HepG2 (cell line): Measurements from ENCODE around the gene FBLN7. TPM values are rescaled to one million over a fixed set of nuclear protein-coding genes. Genes with fewer than 3 reads are reported as not detected.

Experiments used
- ATAC-seq: fragments of 200-7000 bp; cut with Tn5 transposase; 3 replicates; pipeline ENCODE4 v1.9.1; 2020; ENCODE audit warnings: mild to moderate bottlenecking, moderate library complexity
- BruUV-seq: library from RNA; stranded (reverse); fragments of 400-500 nt; replicated peaks from 2 replicates; lab custom pipeline; 2021; lab: Mats Ljungman, UMichigan
- CTCF ChIA-PET: fragments of 300-600 bp; formaldehyde crosslinking; extraction: SDS; loops from one replicate; lab custom pipeline; 2021; ENCODE audit warnings: low total read pairs, inconsistent platforms, low intra/inter-chr PET ratio; lab: Yijun Ruan, JAX
- POLR2A ChIA-PET: fragments of 350-600 bp; sonication (Branson Sonifier 250); formaldehyde crosslinking; loops from one replicate; lab custom pipeline; 2020; ENCODE audit warnings: antibody characterized with exemption, inconsistent platforms; lab: Yijun Ruan, JAX
- DNase-seq: peaks from one replicate; pipeline ENCODE4 v3.0.0-alpha.2; 2015; ENCODE audit warnings: low spot score
- FAIRE-seq: peaks from 3 replicates; lab custom pipeline; 2011; peaks lifted over from hg19 to GRCh38; lab: Jason Lieb, UNC
- H2AFZ ChIP-seq: one replicate; pipeline ENCODE4 v1.6.1; 2011; ENCODE audit warnings: low read length, inconsistent platforms
- H3K27ac ChIP-seq: fragments of 300-600 bp; 3 replicates; pipeline ENCODE4 v1.8.0; 2011; ENCODE audit warnings: mixed run types, mild to moderate bottlenecking, mixed read lengths, low read length, inconsistent platforms; ENCODE audit not compliant: insufficient read depth; ENCODE audit errors: extremely low read length
- H3K27me3 ChIP-seq, 2 experiments: fragments of 200-600 bp in 1 of 2; 2 replicates in 1 of 2; 3 replicates in 1 of 2; pipeline versions ENCODE4 v1.6.0 to v1.8.0; 2011; ENCODE audit warnings: low read length in 2 of 2, mild to moderate bottlenecking in 2 of 2, moderate library complexity in 2 of 2, inconsistent platforms in 1 of 2; ENCODE audit not compliant: insufficient read depth in 2 of 2, control insufficient read depth in 1 of 2
- H3K36me3 ChIP-seq, 2 experiments: fragments of 200-600 bp in 1 of 2; replicated peaks in 1 of 2; 2 replicates in 1 of 2; 3 replicates in 1 of 2; pipeline versions ENCODE4 v1.5.1 to v1.8.0; 2011; ENCODE audit warnings: low read length in 2 of 2, inconsistent platforms in 1 of 2; ENCODE audit not compliant: insufficient read depth in 2 of 2, control insufficient read depth in 1 of 2
- H3K4me1 ChIP-seq: 2 replicates; pipeline ENCODE4 v1.5.1; 2012; ENCODE audit warnings: low read length, inconsistent platforms; ENCODE audit not compliant: insufficient read depth
- H3K4me2 ChIP-seq: 2 replicates; pipeline ENCODE4 v1.6.0; 2011; ENCODE audit warnings: low read depth, low read length, inconsistent platforms
- H3K4me3 ChIP-seq, 3 experiments: fragments of 200-600 bp in 1 of 3; sonication (generic), shearing (Covaris generic) in 1 of 3; replicated peaks in 1 of 3; 2 replicates each; pipeline ENCODE4 v1.5.1; 2011 to 2016; ENCODE audit warnings: low read length in 3 of 3, inconsistent platforms in 2 of 3, low read depth in 2 of 3, mild to moderate bottlenecking in 2 of 3, control low read depth in 1 of 3, mixed read lengths in 1 of 3; ENCODE audit not compliant: insufficient read depth in 1 of 3
- H3K79me2 ChIP-seq: one replicate; pipeline ENCODE4 v1.6.1; 2011; ENCODE audit warnings: low read length, inconsistent platforms; ENCODE audit not compliant: insufficient read depth
- H3K9ac ChIP-seq: 2 replicates; pipeline ENCODE4 v1.6.0; 2011; ENCODE audit warnings: mild to moderate bottlenecking, low read depth, low read length, inconsistent platforms; ENCODE audit not compliant: insufficient read depth
- H3K9me3 ChIP-seq: 2 replicates; pipeline ENCODE4 v1.5.1; 2012; ENCODE audit warnings: mild to moderate bottlenecking, low read length
- H4K20me1 ChIP-seq: 2 replicates; pipeline ENCODE4 v1.6.0; 2011; ENCODE audit warnings: inconsistent platforms, mild to moderate bottlenecking, low read length, moderate library complexity; ENCODE audit not compliant: insufficient read depth
- IKZF4 ChIP-seq: sonication (generic); formaldehyde crosslinking; IDR thresholded peaks from 2 replicates; pipeline ENCODE4 v1.5.1; 2020; ENCODE audit warnings: borderline replicate concordance, mild to moderate bottlenecking, low read depth, missing genetic modification reagents; ENCODE audit errors: not compliant biosample characterization
- MTA3 ChIP-seq: sonication (generic); formaldehyde crosslinking; IDR thresholded peaks from 2 replicates; pipeline ENCODE4 v1.4.0; 2020; ENCODE audit warnings: missing genetic modification reagents
- MTF2 ChIP-seq: sonication (generic); formaldehyde crosslinking; IDR thresholded peaks from 2 replicates; pipeline ENCODE4 v1.5.0; 2020; ENCODE audit warnings: missing genetic modification reagents, borderline replicate concordance
- NFE2L1 ChIP-seq: sonication (generic); formaldehyde crosslinking; IDR thresholded peaks from 2 replicates; pipeline ENCODE4 v1.4.0; 2020; ENCODE audit warnings: missing genetic modification reagents, mild to moderate bottlenecking, borderline replicate concordance
- NKX3-1 ChIP-seq: sonication (generic); formaldehyde crosslinking; IDR thresholded peaks from 2 replicates; pipeline ENCODE4 v1.5.0; 2020; ENCODE audit warnings: missing genetic modification reagents
- RFX5 ChIP-seq: IDR thresholded peaks from 2 replicates; pipeline ENCODE4 v1.6.1; 2011; ENCODE audit warnings: low read depth, low read length, improper control_type of control experiment
- ZNF10 ChIP-seq: sonication (generic); formaldehyde crosslinking; IDR thresholded peaks from 2 replicates; pipeline ENCODE4 v1.4.0; 2020; ENCODE audit warnings: mild to moderate bottlenecking, low read depth, missing genetic modification reagents, borderline replicate concordance
- WGBS: methylation state at CpG from one replicate; pipeline ENCODE4 v1.1.6; 2017; ENCODE audit warnings: low lambda C conversion rate; 5-methylcytosine and 5-hydroxymethylcytosine counted together
- in situ Hi-C: cut with HindIII; loops from 2 replicates; pipeline ENCODE4 v1.10.0; 2017; ENCODE audit warnings: low pct_unique_long_range_greater_than_20kb; ENCODE audit not compliant: extremely low pct_ligation_motif_present
- intact Hi-C: fragments of 100-400 bp; cut with micrococcal nuclease; formaldehyde crosslinking; loops from one replicate; pipeline ENCODE4 v1.10.0; 2022; ENCODE audit not compliant: unreplicated experiment
- polyA plus RNA-seq, 8 experiments: library from polyadenylated mRNA; depleted of rRNA in 3 of 8; stranded (reverse) in 7 of 8; unstranded in 1 of 8; fragments of >200 nt; fragmentation: Illumina TruSeq in 4 of 8; extraction: Trizol in 4 of 8; gene quantifications; 2 replicates each; pipeline versions ENCODE4 v1.2.1 to v1.2.3, GENCODE V29; 2011 to 2016; ENCODE audit warnings: low read depth in 4 of 8, missing spikeins in 1 of 8, mixed read lengths in 1 of 8; ENCODE audit not compliant: insufficient read depth in 1 of 8
- total RNA-seq, 5 experiments: library from RNA; depleted of rRNA; stranded (reverse); fragments of >200 nt; fragmentation: Illumina TruSeq; extraction: Trizol; gene quantifications; 2 replicates each; pipeline ENCODE4 v1.2.3, GENCODE V29; 2016; ENCODE audit warnings: low read depth in 1 of 5
- TF ChIP-seq, protein P1 (sequence below): sonication (generic); formaldehyde crosslinking; IDR thresholded peaks from 2 replicates; pipeline ENCODE4 v1.5.0; 2020; ENCODE audit warnings: mild to moderate bottlenecking, low read depth, missing genetic modification reagents, borderline replicate concordance
- TF ChIP-seq, protein P2 (sequence below): sonication (generic); formaldehyde crosslinking; IDR thresholded peaks from 2 replicates; pipeline ENCODE4 v1.4.0; 2020; ENCODE audit warnings: low read depth, mild to moderate bottlenecking, missing genetic modification reagents
- TF ChIP-seq, protein P3 (sequence below): sonication (generic); formaldehyde crosslinking; IDR thresholded peaks from 2 replicates; pipeline ENCODE4 v1.4.0; 2020; ENCODE audit warnings: missing genetic modification reagents

The FBLN7 gene
- total and polyA plus RNA-seq, 2 of the 13 experiments (the other 11 are each of a cell fraction or from before 2014, with no cell fraction given): 1.4 to 2.3 TPM

DNA sequence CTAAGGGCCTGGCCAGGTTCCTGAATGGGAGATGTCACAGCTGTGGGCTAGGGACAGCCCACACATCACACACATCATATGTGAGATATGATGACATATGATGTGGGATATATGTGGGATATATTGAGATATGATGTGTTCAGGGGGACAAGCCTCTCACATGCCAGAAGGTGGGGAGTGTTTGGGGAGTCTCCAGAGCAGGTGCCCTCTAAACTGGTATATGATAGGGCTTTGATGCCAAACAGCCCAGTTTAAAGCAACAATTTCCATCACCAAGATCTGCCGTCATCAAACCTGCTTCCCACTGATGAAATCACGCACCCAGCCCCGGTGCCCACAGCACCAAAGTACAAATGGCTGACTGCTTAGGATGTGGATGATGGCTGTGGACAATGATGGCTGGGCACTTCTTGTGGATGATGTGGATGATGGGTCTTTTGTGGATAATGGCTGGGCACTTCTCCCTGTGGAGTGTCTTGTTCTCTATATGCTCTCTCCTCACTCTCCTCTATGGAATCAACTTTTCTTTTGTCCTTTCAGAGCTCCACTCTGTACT, 50.9 kb downstream of the FBLN7 start:
- ChIA-PET CTCF (no interaction called here), POLR2A (no interaction called here)
- ATAC-seq: no peak
- H3K27ac ChIP-seq: no peak overlapping the region
- H3K36me3 ChIP-seq: no peaks in the 10 kb centered on the region
- H3K79me2 ChIP-seq: no peaks in the 10 kb centered on the region
- FAIRE-seq: no peak
- H4K20me1 ChIP-seq: no peaks in the 10 kb centered on the region
- H3K9me3 ChIP-seq: no peaks in the 10 kb centered on the region
- no peak overlapping the region for H3K4me3 ChIP-seq
- H3K4me1 ChIP-seq: no peaks in the 10 kb centered on the region; the same call in 1 of the 2 replicates
- no peak for TF ChIP-seq MTF2 (CRISPR knock-in tag)
- TF ChIP-seq, all 625 proteins: peak for 0
- Histone ChIP-seq H2AFZ (no peak overlapping the region), H3K9ac (no peak overlapping the region), H3K4me2 (no peak overlapping the region), H3K27me3 (no peaks in the 10 kb centered on the region; a peak in 1 of 5 replicates)
- no peak for DNase-seq
- in situ Hi-C loops (no loop called here), intact Hi-C loops (no loop called here)
- WGBS: 68% methylated on average over 3 of the region's 3 CpGs
- no TSS peak for BruUV-seq

DNA sequence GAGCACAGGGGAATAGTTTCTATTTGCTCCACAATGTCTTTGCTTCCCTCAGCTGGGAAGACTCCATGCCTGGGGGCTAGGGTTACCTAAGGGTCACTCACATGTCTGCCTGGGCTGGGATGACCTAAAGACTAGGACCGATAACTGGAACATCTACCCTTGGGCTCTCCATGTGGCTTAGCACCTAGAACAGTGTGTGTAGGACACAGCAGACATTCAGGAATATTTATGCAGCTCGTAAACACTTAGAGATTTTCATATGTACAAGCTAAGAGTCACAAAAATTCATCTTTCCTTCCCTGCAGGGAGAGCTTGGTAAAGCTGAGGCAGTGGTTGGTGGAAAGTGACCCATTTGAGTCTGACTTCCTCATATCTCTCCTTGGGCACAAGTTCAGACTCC, 55.8 kb downstream of the FBLN7 start:
- BruUV-seq: no TSS peak
- POLR2A ChIA-PET: no interaction called here
- FAIRE-seq (no peak), DNase-seq (no peak), ATAC-seq (no peak)
- H3K4me2 ChIP-seq: no peak overlapping the region
- H3K4me1 ChIP-seq: peaks cover 15% of the 10 kb centered on the region; the same call in 1 of the 2 replicates
- intact Hi-C loops (no loop called here), in situ Hi-C loops (no loop called here)
- CTCF ChIA-PET: no interaction called here
- H3K4me3 ChIP-seq: no peak overlapping the region
- H2AFZ ChIP-seq: no peak overlapping the region
- no peak overlapping the region for H3K9ac ChIP-seq
- H3K79me2 ChIP-seq: no peaks in the 10 kb centered on the region
- H3K9me3 ChIP-seq: no peaks in the 10 kb centered on the region
- no peaks in the 10 kb centered on the region for H4K20me1 ChIP-seq
- no peaks in the 10 kb centered on the region; a peak in 1 of 5 replicates for H3K27me3 ChIP-seq
- no peak overlapping the region for H3K27ac ChIP-seq
- H3K36me3 ChIP-seq: no peaks in the 10 kb centered on the region
- WGBS: 71% methylated on average over 2 of the region's 2 CpGs
- no peak for TF ChIP-seq NKX3-1 (CRISPR knock-in tag)
- no peak for TF ChIP-seq ZNF10 (CRISPR knock-in tag)
- no peak for TF ChIP-seq NFE2L1 (CRISPR knock-in tag)
- TF ChIP-seq, protein P1, sequence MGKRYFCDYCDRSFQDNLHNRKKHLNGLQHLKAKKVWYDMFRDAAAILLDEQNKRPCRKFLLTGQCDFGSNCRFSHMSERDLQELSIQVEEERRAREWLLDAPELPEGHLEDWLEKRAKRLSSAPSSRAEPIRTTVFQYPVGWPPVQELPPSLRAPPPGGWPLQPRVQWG (CRISPR knock-in tag): no peak
- no peak for TF ChIP-seq IKZF4 (CRISPR knock-in tag)
- no peak for TF ChIP-seq RFX5
- TF ChIP-seq, protein P2, sequence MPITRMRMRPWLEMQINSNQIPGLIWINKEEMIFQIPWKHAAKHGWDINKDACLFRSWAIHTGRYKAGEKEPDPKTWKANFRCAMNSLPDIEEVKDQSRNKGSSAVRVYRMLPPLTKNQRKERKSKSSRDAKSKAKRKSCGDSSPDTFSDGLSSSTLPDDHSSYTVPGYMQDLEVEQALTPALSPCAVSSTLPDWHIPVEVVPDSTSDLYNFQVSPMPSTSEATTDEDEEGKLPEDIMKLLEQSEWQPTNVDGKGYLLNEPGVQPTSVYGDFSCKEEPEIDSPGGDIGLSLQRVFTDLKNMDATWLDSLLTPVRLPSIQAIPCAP (CRISPR knock-in tag): no peak
- TF ChIP-seq, protein P3, sequence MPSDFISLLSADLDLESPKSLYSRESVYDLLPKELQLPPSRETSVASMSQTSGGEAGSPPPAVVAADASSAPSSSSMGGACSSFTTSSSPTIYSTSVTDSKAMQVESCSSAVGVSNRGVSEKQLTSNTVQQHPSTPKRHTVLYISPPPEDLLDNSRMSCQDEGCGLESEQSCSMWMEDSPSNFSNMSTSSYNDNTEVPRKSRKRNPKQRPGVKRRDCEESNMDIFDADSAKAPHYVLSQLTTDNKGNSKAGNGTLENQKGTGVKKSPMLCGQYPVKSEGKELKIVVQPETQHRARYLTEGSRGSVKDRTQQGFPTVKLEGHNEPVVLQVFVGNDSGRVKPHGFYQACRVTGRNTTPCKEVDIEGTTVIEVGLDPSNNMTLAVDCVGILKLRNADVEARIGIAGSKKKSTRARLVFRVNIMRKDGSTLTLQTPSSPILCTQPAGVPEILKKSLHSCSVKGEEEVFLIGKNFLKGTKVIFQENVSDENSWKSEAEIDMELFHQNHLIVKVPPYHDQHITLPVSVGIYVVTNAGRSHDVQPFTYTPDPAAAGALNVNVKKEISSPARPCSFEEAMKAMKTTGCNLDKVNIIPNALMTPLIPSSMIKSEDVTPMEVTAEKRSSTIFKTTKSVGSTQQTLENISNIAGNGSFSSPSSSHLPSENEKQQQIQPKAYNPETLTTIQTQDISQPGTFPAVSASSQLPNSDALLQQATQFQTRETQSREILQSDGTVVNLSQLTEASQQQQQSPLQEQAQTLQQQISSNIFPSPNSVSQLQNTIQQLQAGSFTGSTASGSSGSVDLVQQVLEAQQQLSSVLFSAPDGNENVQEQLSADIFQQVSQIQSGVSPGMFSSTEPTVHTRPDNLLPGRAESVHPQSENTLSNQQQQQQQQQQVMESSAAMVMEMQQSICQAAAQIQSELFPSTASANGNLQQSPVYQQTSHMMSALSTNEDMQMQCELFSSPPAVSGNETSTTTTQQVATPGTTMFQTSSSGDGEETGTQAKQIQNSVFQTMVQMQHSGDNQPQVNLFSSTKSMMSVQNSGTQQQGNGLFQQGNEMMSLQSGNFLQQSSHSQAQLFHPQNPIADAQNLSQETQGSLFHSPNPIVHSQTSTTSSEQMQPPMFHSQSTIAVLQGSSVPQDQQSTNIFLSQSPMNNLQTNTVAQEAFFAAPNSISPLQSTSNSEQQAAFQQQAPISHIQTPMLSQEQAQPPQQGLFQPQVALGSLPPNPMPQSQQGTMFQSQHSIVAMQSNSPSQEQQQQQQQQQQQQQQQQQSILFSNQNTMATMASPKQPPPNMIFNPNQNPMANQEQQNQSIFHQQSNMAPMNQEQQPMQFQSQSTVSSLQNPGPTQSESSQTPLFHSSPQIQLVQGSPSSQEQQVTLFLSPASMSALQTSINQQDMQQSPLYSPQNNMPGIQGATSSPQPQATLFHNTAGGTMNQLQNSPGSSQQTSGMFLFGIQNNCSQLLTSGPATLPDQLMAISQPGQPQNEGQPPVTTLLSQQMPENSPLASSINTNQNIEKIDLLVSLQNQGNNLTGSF (CRISPR knock-in tag): no peak
- no peak for TF ChIP-seq MTA3 (CRISPR knock-in tag)
